Cardiac fibroblast (primary cell): ENCODE data around the gene COX14.
"Not testable (repeated sequence)": the region's sequence is repeated elsewhere in the genome, so short reads cannot be mapped to it uniquely, and the experiment has no call there.

ENCODE experiments used
- DNase-seq, 2 donors: peaks; one replicate each; pipeline versions ENCODE4 v3.0.0 to v3.0.0-alpha.2; 2010; ENCODE audit warnings: low read depth in 2 of 2
- H3K4me3 ChIP-seq, 2 donors: replicated peaks in 1 of 2; 1 replicate in 1 of 2; 2 replicates in 1 of 2; pipeline ENCODE4 v1.5.1; 2011; ENCODE audit warnings: low read depth in 2 of 2, low read length in 2 of 2, mild to moderate bottlenecking in 2 of 2, moderate library complexity in 1 of 2
- CTCF ChIP-seq: IDR thresholded peaks from one replicate; pipeline ENCODE4 v1.5.1; 2011; ENCODE audit warnings: low read depth, mild to moderate bottlenecking, low read length, inconsistent platforms

The COX14 gene

GRCh38 chr12:50077099-50077498, 34.9 kb upstream of the COX14 start:
- DNase-seq, result no peak
- TF ChIP-seq CTCF, result no peak
- no peak overlapping the region for H3K4me3 ChIP-seq

- no peak for DNase-seq
- no peak for TF ChIP-seq CTCF
- no peak overlapping the region for H3K4me3 ChIP-seq
Observed at GRCh38 chr12:50078281-50078680, 33.8 kb upstream of the COX14 start.

GRCh38 chr12:50079771-50080170, 32.3 kb upstream of the COX14 start:
- no peak for TF ChIP-seq CTCF
- no peak overlapping the region for H3K4me3 ChIP-seq

GRCh38 chr12:50081096-50081808, 30.8 kb upstream of the COX14 start:
- DNase-seq, result no peak
- no peak for TF ChIP-seq CTCF
- no peak overlapping the region for H3K4me3 ChIP-seq

More at GRCh38 chr12:50079771-50080170, 32.3 kb upstream of the COX14 start:
- no peak for DNase-seq

GRCh38 chr12:50082644-50083043, 29.4 kb upstream of the COX14 start:
- no peak overlapping the region for H3K4me3 ChIP-seq
- TF ChIP-seq CTCF, result no peak
- no peak for DNase-seq

- H3K4me3 ChIP-seq, result no peak overlapping the region
- TF ChIP-seq CTCF, result no peak
- DNase-seq, result no peak
Observed at GRCh38 chr12:50083301-50083700, 28.7 kb upstream of the COX14 start.

- peak overlapping the region; percentile 68 to 70 for H3K4me3 ChIP-seq
- not testable (repeated sequence) for DNase-seq
Observed at GRCh38 chr12:50084409-50084774, 27.6 kb upstream of the COX14 start.
